H9 (cell line): Measurements from ENCODE around the gene SSTR4. TPM values are rescaled to one million over a fixed set of nuclear protein-coding genes. Genes with fewer than 3 reads are reported as not detected.

Source experiments
- DNase-seq: peaks from one replicate; pipeline ENCODE4 v3.0.0-alpha.2; 2017
- H2AFZ ChIP-seq: one replicate; pipeline ENCODE4 v1.6.1; 2013; ENCODE audit warnings: mild to moderate bottlenecking, low read length, control low read depth, moderate library complexity
- H2AK5ac ChIP-seq: 2 replicates; pipeline ENCODE4 v1.6.1; 2013; ENCODE audit warnings: low read length, control low read depth, mixed read lengths; ENCODE audit not compliant: insufficient read length
- H2BK120ac ChIP-seq: one replicate; pipeline ENCODE4 v1.6.1; 2013; ENCODE audit warnings: low read depth, mild to moderate bottlenecking, low read length, control low read depth, inconsistent platforms; ENCODE audit not compliant: poor library complexity, severe bottlenecking
- H2BK12ac ChIP-seq: 2 replicates; pipeline ENCODE4 v1.6.1; 2013; ENCODE audit warnings: low read length, control low read depth, mixed read lengths, low read depth; ENCODE audit not compliant: insufficient read length
- H2BK15ac ChIP-seq: 2 replicates; pipeline ENCODE4 v1.6.1; 2013; ENCODE audit warnings: low read depth, low read length, control low read depth
- H2BK20ac ChIP-seq: one replicate; pipeline ENCODE4 v1.6.1; 2013; ENCODE audit warnings: low read depth, mild to moderate bottlenecking, low read length, control low read depth, inconsistent platforms; ENCODE audit not compliant: poor library complexity, severe bottlenecking
- H2BK5ac ChIP-seq: 2 replicates; pipeline ENCODE4 v1.6.1; 2013; ENCODE audit warnings: low read length, control low read depth, mixed read lengths; ENCODE audit not compliant: insufficient read length
- H3K14ac ChIP-seq: 2 replicates; pipeline ENCODE4 v1.6.1; 2013; ENCODE audit warnings: low read length, control low read depth; ENCODE audit not compliant: insufficient read depth
- H3K18ac ChIP-seq: 2 replicates; pipeline ENCODE4 v1.6.1; 2013; ENCODE audit warnings: low read depth, mild to moderate bottlenecking, mixed read lengths, low read length, control low read depth; ENCODE audit not compliant: insufficient read length
- H3K23ac ChIP-seq: 2 replicates; pipeline ENCODE4 v1.6.1; 2013; ENCODE audit warnings: low read length, control low read depth, mixed read lengths, low read depth; ENCODE audit not compliant: insufficient read length
- H3K23me2 ChIP-seq: 2 replicates; pipeline ENCODE4 v1.6.1; 2013; ENCODE audit warnings: low read depth, mild to moderate bottlenecking, mixed read lengths, low read length, control low read depth; ENCODE audit not compliant: insufficient read length, poor library complexity, severe bottlenecking
- H3K27ac ChIP-seq: 2 replicates; pipeline ENCODE4 v1.5.1; 2013; ENCODE audit warnings: low read length, control low read depth, mixed read lengths, low read depth; ENCODE audit not compliant: insufficient read length
- H3K27me3 ChIP-seq: 2 replicates; pipeline ENCODE4 v1.6.1; 2013; ENCODE audit warnings: low read length, control low read depth, inconsistent platforms; ENCODE audit not compliant: insufficient read depth
- H3K4ac ChIP-seq: 2 replicates; pipeline ENCODE4 v1.6.1; 2013; ENCODE audit warnings: low read depth, mild to moderate bottlenecking, control low read depth, inconsistent platforms, low read length, moderate library complexity
- H3K4me1 ChIP-seq: 2 replicates; pipeline ENCODE4 v1.6.1; 2013; ENCODE audit warnings: low read length, control low read depth, inconsistent platforms; ENCODE audit not compliant: insufficient read depth
- H3K4me2 ChIP-seq: 2 replicates; pipeline ENCODE4 v1.6.1; 2013; ENCODE audit warnings: low read length, control low read depth, mixed read lengths; ENCODE audit not compliant: insufficient read length, insufficient read depth
- H3K56ac ChIP-seq: 2 replicates; pipeline ENCODE4 v1.6.1; 2013; ENCODE audit warnings: low read depth, mild to moderate bottlenecking, mixed read lengths, low read length, control low read depth; ENCODE audit not compliant: insufficient read length
- H3K79me1 ChIP-seq: 2 replicates; pipeline ENCODE4 v1.6.1; 2013; ENCODE audit warnings: low read depth, mild to moderate bottlenecking, moderate library complexity, low read length, control low read depth, inconsistent platforms; ENCODE audit not compliant: insufficient read depth, poor library complexity, severe bottlenecking
- H3K79me2 ChIP-seq: 2 replicates; pipeline ENCODE4 v1.6.1; 2013; ENCODE audit warnings: low read length, control low read depth, inconsistent platforms; ENCODE audit not compliant: insufficient read depth
- H3K9ac ChIP-seq: 2 replicates; pipeline ENCODE4 v1.6.1; 2013; ENCODE audit warnings: low read length, control low read depth, mixed read lengths; ENCODE audit not compliant: insufficient read length; ENCODE audit errors: extremely low read depth
- H3K9me3 ChIP-seq: one replicate; pipeline ENCODE4 v1.6.1; 2013; ENCODE audit warnings: low read depth, low read length, inconsistent platforms; ENCODE audit not compliant: control insufficient read depth
- H3T11ph ChIP-seq: one replicate; pipeline ENCODE4 v1.6.1; 2013; ENCODE audit warnings: mild to moderate bottlenecking, low read length, control low read depth, inconsistent platforms
- H4K20me1 ChIP-seq: one replicate; pipeline ENCODE4 v1.6.1; 2013; ENCODE audit not compliant: control insufficient read depth, insufficient read length, insufficient read depth
- H4K5ac ChIP-seq: 2 replicates; pipeline ENCODE4 v1.6.1; 2013; ENCODE audit warnings: low read depth, mild to moderate bottlenecking, mixed read lengths, low read length, control low read depth; ENCODE audit not compliant: insufficient read length
- H4K8ac ChIP-seq: replicated peaks from 2 replicates; pipeline ENCODE4 v1.6.1; 2013; ENCODE audit warnings: low read length, control low read depth, mixed read lengths, low read depth; ENCODE audit not compliant: insufficient read length
- H4K91ac ChIP-seq: 2 replicates; pipeline ENCODE4 v1.6.1; 2013; ENCODE audit warnings: low read depth, mild to moderate bottlenecking, moderate library complexity, mixed read lengths, low read length, control low read depth; ENCODE audit not compliant: insufficient read length
- H3K27ac Mint-ChIP-seq, 3 experiments: 2 replicates in 2 of 3; 3 replicates in 1 of 3; pipeline ENCODE4 v1.8.0; 2020 to 2021; ENCODE audit warnings: mixed read lengths in 3 of 3, mild to moderate bottlenecking in 1 of 3, moderate library complexity in 1 of 3
- H3K27me3 Mint-ChIP-seq: 2 replicates; pipeline ENCODE4 v1.8.0; 2021; ENCODE audit warnings: low read depth, mild to moderate bottlenecking, moderate library complexity, mixed read lengths
- H3K36me3 Mint-ChIP-seq, 3 experiments: 2 replicates in 2 of 3; 3 replicates in 1 of 3; pipeline ENCODE4 v1.8.0; 2020 to 2021; ENCODE audit warnings: low read depth in 3 of 3, mixed read lengths in 3 of 3; ENCODE audit not compliant: insufficient read depth in 1 of 3
- H3K4me1 Mint-ChIP-seq, 2 experiments: 2 replicates each; pipeline ENCODE4 v1.8.0; 2020; ENCODE audit warnings: mixed read lengths in 2 of 2
- H3K4me3 Mint-ChIP-seq, 2 experiments: 2 replicates in 1 of 2; 3 replicates in 1 of 2; pipeline ENCODE4 v1.8.0; 2020 to 2021; ENCODE audit warnings: mild to moderate bottlenecking in 2 of 2, mixed read lengths in 2 of 2, moderate library complexity in 1 of 2
- H3K9me3 Mint-ChIP-seq, 2 experiments: 2 replicates in 1 of 2; 3 replicates in 1 of 2; pipeline ENCODE4 v1.8.0; 2020; ENCODE audit warnings: mild to moderate bottlenecking in 2 of 2, mixed read lengths in 2 of 2, moderate library complexity in 1 of 2
- WGBS: extraction: QIAGEN DNeasy Blood & Tissue Kit; methylation state at CpG from one replicate; pipeline ENCODE4 v1.1.7; 2013; ENCODE audit warnings: missing lambda C conversion rate, low lambda C conversion rate, mixed read lengths; ENCODE audit not compliant: insufficient read length; ENCODE audit errors: extremely low coverage; 5-methylcytosine and 5-hydroxymethylcytosine counted together
- total RNA-seq: library from RNA; stranded (reverse); gene quantifications from 2 replicates; pipeline ENCODE4 v1.2.1, GENCODE V29; 2021
- TF ChIP-seq, protein P1 (sequence below): fragments of 200-600 bp; sonication (generic); conservative IDR thresholded peaks from 3 replicates; pipeline ENCODE4 v1.8.0; 2021; ENCODE audit warnings: antibody characterized with exemption, mild to moderate bottlenecking

SSTR4 gene
- total RNA-seq, 1 experiment from 2014 or later: not detected

DNA sequence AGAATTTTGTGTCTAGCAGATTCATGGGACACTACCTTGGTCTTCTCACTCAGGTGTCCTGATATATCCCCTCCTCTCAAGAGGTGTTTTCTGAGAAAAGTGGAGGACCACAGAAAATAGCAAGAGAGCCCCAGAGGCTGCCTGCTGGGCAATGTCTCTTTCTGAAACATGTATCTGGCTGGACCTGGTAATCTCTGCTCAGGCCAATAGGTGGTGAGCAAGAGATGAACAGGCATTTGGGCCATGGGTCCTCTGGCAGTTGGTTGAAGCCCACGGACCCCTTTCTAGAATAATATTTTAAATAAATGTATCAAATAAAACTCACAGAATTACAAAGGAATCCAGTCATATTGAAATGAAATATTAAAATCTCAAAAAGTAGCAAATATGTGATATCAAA is 23.1 kb downstream of the SSTR4 start:
- Histone ChIP-seq H3K14ac (no peak overlapping the region), H3K23ac (no peak overlapping the region), H3K4ac (no peak overlapping the region), H3K27ac (no peak overlapping the region), H3K56ac (no peak overlapping the region), H3K9ac (no peak overlapping the region), H2AFZ (no peak overlapping the region), H4K20me1 (no peaks in the 10 kb centered on the region), H2BK12ac (no peak overlapping the region), H4K8ac (no peak overlapping the region), H2BK5ac (no peak overlapping the region), H4K91ac (no peak overlapping the region), H3K79me2 (no peaks in the 10 kb centered on the region), H2AK5ac (no peak overlapping the region), H2BK120ac (no peak overlapping the region), H3K4me1 (peaks cover 3% of the 10 kb centered on the region; the same call in 1 of the 2 replicates), H3K9me3 (no peaks in the 10 kb centered on the region), H3K4me2 (no peak overlapping the region), H3T11ph (no peak overlapping the region), H3K79me1 (no peaks in the 10 kb centered on the region), H2BK15ac (no peak overlapping the region), H3K27me3 (no peaks in the 10 kb centered on the region), H3K18ac (no peak overlapping the region), H4K5ac (no peak overlapping the region), H2BK20ac (no peak overlapping the region), H3K23me2 (no peaks in the 10 kb centered on the region)
- H3K4me3 Mint-ChIP-seq: no peak overlapping the region
- no peaks in the 10 kb centered on the region for H3K36me3 Mint-ChIP-seq
- peaks cover 18 to 26% of the 10 kb centered on the region in 2 experiments for H3K4me1 Mint-ChIP-seq
- H3K27me3 Mint-ChIP-seq: peaks cover 9% of the 10 kb centered on the region
- H3K9me3 Mint-ChIP-seq: peaks cover 0 to 3% of the 10 kb centered on the region in 2 experiments; a peak in 2 of 5 replicates
- WGBS: no CpG with 5 or more reads among the region's 1 CpG
- TF ChIP-seq, protein P1, sequence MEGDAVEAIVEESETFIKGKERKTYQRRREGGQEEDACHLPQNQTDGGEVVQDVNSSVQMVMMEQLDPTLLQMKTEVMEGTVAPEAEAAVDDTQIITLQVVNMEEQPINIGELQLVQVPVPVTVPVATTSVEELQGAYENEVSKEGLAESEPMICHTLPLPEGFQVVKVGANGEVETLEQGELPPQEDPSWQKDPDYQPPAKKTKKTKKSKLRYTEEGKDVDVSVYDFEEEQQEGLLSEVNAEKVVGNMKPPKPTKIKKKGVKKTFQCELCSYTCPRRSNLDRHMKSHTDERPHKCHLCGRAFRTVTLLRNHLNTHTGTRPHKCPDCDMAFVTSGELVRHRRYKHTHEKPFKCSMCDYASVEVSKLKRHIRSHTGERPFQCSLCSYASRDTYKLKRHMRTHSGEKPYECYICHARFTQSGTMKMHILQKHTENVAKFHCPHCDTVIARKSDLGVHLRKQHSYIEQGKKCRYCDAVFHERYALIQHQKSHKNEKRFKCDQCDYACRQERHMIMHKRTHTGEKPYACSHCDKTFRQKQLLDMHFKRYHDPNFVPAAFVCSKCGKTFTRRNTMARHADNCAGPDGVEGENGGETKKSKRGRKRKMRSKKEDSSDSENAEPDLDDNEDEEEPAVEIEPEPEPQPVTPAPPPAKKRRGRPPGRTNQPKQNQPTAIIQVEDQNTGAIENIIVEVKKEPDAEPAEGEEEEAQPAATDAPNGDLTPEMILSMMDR: peak; percentile 44; the same call in 2 of the 3 replicates
- H3K27ac Mint-ChIP-seq: peak overlapping the region in 1 of 3 experiments; percentile 44; a peak in 1 of 7 replicates
- no peak for DNase-seq
